ENCODE data around the gene SNTB2.

DNA sequence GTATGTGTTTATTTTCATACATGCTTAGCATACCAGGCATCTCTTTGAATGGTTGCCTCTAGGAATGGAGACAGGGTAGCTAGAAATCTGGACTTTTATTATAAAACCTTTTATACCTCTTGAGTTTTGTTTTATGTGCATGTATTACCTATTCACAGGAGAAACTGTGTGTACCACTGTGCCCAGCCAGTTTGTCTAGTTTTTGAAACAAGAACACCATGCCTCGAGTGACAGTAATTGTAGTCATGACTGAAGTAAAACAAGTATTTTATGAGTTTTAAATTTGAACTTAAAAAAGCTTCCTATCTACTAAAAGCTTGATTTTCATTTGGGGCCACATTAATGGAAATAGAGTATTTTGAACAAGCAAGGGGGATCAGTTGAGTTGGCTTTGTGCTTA, 57.4 kb downstream of the SNTB2 start:
- no peak for TF ChIP-seq EGR1 (IDR thresholded peaks at IDR 0.05; ENCODE audit: low read depth in 2 of 2)
- no peak for TF ChIP-seq TAF1 (conservative IDR thresholded peaks at IDR 0.05)
- TF ChIP-seq, protein P1, sequence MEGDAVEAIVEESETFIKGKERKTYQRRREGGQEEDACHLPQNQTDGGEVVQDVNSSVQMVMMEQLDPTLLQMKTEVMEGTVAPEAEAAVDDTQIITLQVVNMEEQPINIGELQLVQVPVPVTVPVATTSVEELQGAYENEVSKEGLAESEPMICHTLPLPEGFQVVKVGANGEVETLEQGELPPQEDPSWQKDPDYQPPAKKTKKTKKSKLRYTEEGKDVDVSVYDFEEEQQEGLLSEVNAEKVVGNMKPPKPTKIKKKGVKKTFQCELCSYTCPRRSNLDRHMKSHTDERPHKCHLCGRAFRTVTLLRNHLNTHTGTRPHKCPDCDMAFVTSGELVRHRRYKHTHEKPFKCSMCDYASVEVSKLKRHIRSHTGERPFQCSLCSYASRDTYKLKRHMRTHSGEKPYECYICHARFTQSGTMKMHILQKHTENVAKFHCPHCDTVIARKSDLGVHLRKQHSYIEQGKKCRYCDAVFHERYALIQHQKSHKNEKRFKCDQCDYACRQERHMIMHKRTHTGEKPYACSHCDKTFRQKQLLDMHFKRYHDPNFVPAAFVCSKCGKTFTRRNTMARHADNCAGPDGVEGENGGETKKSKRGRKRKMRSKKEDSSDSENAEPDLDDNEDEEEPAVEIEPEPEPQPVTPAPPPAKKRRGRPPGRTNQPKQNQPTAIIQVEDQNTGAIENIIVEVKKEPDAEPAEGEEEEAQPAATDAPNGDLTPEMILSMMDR (IDR thresholded peaks at IDR 0.05; ENCODE audit: low read depth, low read length, missing input control): no peak
- no peak for TF ChIP-seq SP1 (IDR thresholded peaks at IDR 0.05)
- no peak for TF ChIP-seq YY1 (IDR thresholded peaks at IDR 0.05)
- TF ChIP-seq RAD21 (IDR thresholded peaks at IDR 0.05): no peak

All from liver (tissue), 3 donors.